Neuronal stem cell (in vitro differentiated cells): ENCODE data around the gene JMJD4.

Source experiments
- DNase-seq: peaks from one replicate; pipeline ENCODE4 v3.0.0-alpha.2; 2013; ENCODE audit warnings: low spot score
- H2AFZ ChIP-seq: one replicate; pipeline ENCODE4 v1.6.1; 2013; ENCODE audit warnings: mild to moderate bottlenecking, low read length, inconsistent platforms
- H2AK5ac ChIP-seq: 2 replicates; pipeline ENCODE4 v1.6.1; 2013; ENCODE audit warnings: low read depth, mild to moderate bottlenecking, inconsistent platforms, low read length, moderate library complexity, mixed read lengths
- H2BK120ac ChIP-seq: 2 replicates; pipeline ENCODE4 v1.6.1; 2013; ENCODE audit warnings: low read depth, mild to moderate bottlenecking, inconsistent platforms, low read length, moderate library complexity, mixed read lengths
- H2BK12ac ChIP-seq: one replicate; pipeline ENCODE4 v1.6.1; 2013; ENCODE audit warnings: low read length, inconsistent platforms
- H2BK15ac ChIP-seq: 2 replicates; pipeline ENCODE4 v1.6.1; 2013; ENCODE audit warnings: mild to moderate bottlenecking, low read length, inconsistent platforms, mixed read lengths
- H2BK5ac ChIP-seq: one replicate; pipeline ENCODE4 v1.6.1; 2013; ENCODE audit warnings: inconsistent platforms, mild to moderate bottlenecking, low read length, moderate library complexity
- H3K14ac ChIP-seq: one replicate; pipeline ENCODE4 v1.6.1; 2013; ENCODE audit warnings: low read length, inconsistent platforms
- H3K18ac ChIP-seq: 2 replicates; pipeline ENCODE4 v1.6.1; 2013; ENCODE audit warnings: low read length, inconsistent platforms
- H3K23ac ChIP-seq: 2 replicates; pipeline ENCODE4 v1.6.1; 2013; ENCODE audit warnings: low read depth, mild to moderate bottlenecking, mixed read lengths, low read length, inconsistent platforms; ENCODE audit not compliant: poor library complexity
- H3K27ac ChIP-seq: replicated peaks from 3 replicates; pipeline ENCODE4 v1.5.1; 2013; ENCODE audit warnings: low read length, inconsistent platforms
- H3K27me3 ChIP-seq, 3 experiments: 2 replicates each; pipeline ENCODE4 v1.6.1; 2013; ENCODE audit warnings: low read length in 3 of 3, mild to moderate bottlenecking in 2 of 3, inconsistent platforms in 1 of 3, low read depth in 1 of 3, mixed read lengths in 1 of 3, moderate library complexity in 1 of 3; ENCODE audit not compliant: control insufficient read depth in 3 of 3, insufficient read depth in 3 of 3
- H3K36me3 ChIP-seq, 2 donors: replicated peaks in 1 of 2; 2 replicates each; pipeline ENCODE4 v1.6.1; 2013; ENCODE audit warnings: low read length in 2 of 2; ENCODE audit not compliant: control insufficient read depth in 2 of 2, insufficient read depth in 2 of 2
- H3K4ac ChIP-seq: 2 replicates; pipeline ENCODE4 v1.6.1; 2013; ENCODE audit warnings: inconsistent platforms, mild to moderate bottlenecking, low read length, moderate library complexity
- H3K4me1 ChIP-seq, 2 donors: 1 replicate in 1 of 2; 2 replicates in 1 of 2; pipeline ENCODE4 v1.6.1; 2013; ENCODE audit warnings: low read length in 2 of 2, low read depth in 1 of 2; ENCODE audit not compliant: control insufficient read depth in 2 of 2, insufficient read depth in 1 of 2
- H3K4me2 ChIP-seq: one replicate; pipeline ENCODE4 v1.6.1; 2013; ENCODE audit warnings: mild to moderate bottlenecking, low read length, inconsistent platforms; ENCODE audit not compliant: insufficient read depth, poor library complexity, severe bottlenecking
- H3K4me3 ChIP-seq, 2 donors: 2 replicates each; pipeline ENCODE4 v1.5.1; 2013; ENCODE audit warnings: low read length in 2 of 2, mild to moderate bottlenecking in 2 of 2, inconsistent platforms in 1 of 2, moderate library complexity in 1 of 2
- H3K79me1 ChIP-seq: one replicate; pipeline ENCODE4 v1.6.1; 2013; ENCODE audit warnings: low read depth, mild to moderate bottlenecking, inconsistent platforms, low read length, moderate library complexity
- H3K9ac ChIP-seq: one replicate; pipeline ENCODE4 v1.6.1; 2013; ENCODE audit warnings: mild to moderate bottlenecking, low read depth, low read length, inconsistent platforms; ENCODE audit not compliant: poor library complexity
- H3K9me3 ChIP-seq, 2 donors: replicated peaks in 1 of 2; 2 replicates each; pipeline versions ENCODE3 to v1.6.1; 2013; ENCODE audit warnings: low read length in 2 of 2, mild to moderate bottlenecking in 2 of 2, inconsistent platforms in 1 of 2, low read depth in 1 of 2, mixed read lengths in 1 of 2, moderate library complexity in 1 of 2; ENCODE audit not compliant: control insufficient read depth in 2 of 2, insufficient read depth in 1 of 2
- H4K8ac ChIP-seq: one replicate; pipeline ENCODE4 v1.6.1; 2013; ENCODE audit warnings: low read depth, mild to moderate bottlenecking, inconsistent platforms, low read length, moderate library complexity
- H4K91ac ChIP-seq: one replicate; pipeline ENCODE4 v1.6.1; 2013; ENCODE audit warnings: low read length, low read depth, mild to moderate bottlenecking, inconsistent platforms; ENCODE audit not compliant: poor library complexity
- WGBS, 2 donors: extraction: QIAGEN DNeasy Blood & Tissue Kit; methylation state at CpG; one replicate each; pipeline ENCODE4 v1.1.7; 2013; ENCODE audit warnings: missing lambda C conversion rate in 2 of 2, mixed read lengths in 1 of 2; ENCODE audit not compliant: insufficient read length in 2 of 2, insufficient replicate concordance in 1 of 2; ENCODE audit errors: extremely low coverage in 2 of 2; 5-methylcytosine and 5-hydroxymethylcytosine counted together

JMJD4 gene

GRCh38 chr1:227771326-227771725 lies 36.2 kb upstream of the JMJD4 start:
- Histone ChIP-seq H2BK12ac (no peak overlapping the region), H3K4ac (no peak overlapping the region), H3K36me3 (peaks cover 35 to 78% of the 10 kb centered on the region in 2 donors), H2BK5ac (no peak overlapping the region), H3K18ac (no peak overlapping the region), H3K9me3 (peaks cover 0 to 4% of the 10 kb centered on the region in 2 donors), H3K27me3 (no peaks in the 10 kb centered on the region), H2AK5ac (no peak overlapping the region), H3K23ac (no peak overlapping the region), H3K4me3 (no peak overlapping the region), H3K79me1 (no peaks in the 10 kb centered on the region), H2BK120ac (no peak overlapping the region), H4K91ac (no peak overlapping the region), H3K27ac (no peak overlapping the region), H2AFZ (no peak overlapping the region), H3K14ac (no peak overlapping the region), H4K8ac (no peak overlapping the region), H3K4me1 (peaks cover 3 to 7% of the 10 kb centered on the region in 2 donors), H3K4me2 (no peak overlapping the region), H2BK15ac (no peak overlapping the region), H3K9ac (peak overlapping the region; percentile 34)
- no CpG with 5 or more reads among the region's 8 CpGs for WGBS, 2 donors
- DNase-seq, result no peak

DNA sequence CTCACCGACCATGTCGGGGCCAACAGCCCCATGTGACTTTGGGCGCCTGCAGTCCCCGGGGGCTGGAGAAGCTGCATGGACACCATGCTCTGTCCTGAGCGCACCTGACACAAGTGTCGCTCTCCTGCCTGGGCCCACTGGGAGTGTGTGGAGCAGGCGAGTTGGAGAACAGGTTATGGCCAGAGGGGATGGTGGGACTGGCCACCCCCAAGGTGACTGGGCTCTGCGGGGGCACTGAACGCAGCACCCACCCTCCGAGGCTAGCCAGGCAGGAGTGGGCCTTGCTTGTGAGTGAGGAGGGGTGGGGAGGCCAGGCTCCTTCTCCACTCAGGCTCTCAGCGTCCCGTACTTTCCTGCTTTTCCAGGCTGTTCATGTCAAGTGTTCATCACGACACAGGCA lies 35.7 kb upstream of the JMJD4 start:
- Histone ChIP-seq H3K14ac (no peak overlapping the region), H2AFZ (no peak overlapping the region), H4K8ac (no peak overlapping the region), H3K4ac (no peak overlapping the region), H2BK12ac (no peak overlapping the region), H3K4me1 (peaks cover 0 to 2% of the 10 kb centered on the region in 2 donors), H3K36me3 (peaks cover 34 to 80% of the 10 kb centered on the region in 2 donors), H3K9me3 (peaks cover 0 to 4% of the 10 kb centered on the region in 2 donors), H3K23ac (no peak overlapping the region), H3K18ac (no peak overlapping the region), H4K91ac (no peak overlapping the region), H3K9ac (no peak overlapping the region), H3K4me3 (no peak overlapping the region), H3K4me2 (no peak overlapping the region), H2BK5ac (no peak overlapping the region), H2BK15ac (no peak overlapping the region), H2BK120ac (no peak overlapping the region), H3K27me3 (no peaks in the 10 kb centered on the region), H3K79me1 (no peaks in the 10 kb centered on the region), H2AK5ac (no peak overlapping the region), H3K27ac (no peak overlapping the region)
- no peak for DNase-seq
- no CpG with 5 or more reads among the region's 13 CpGs for WGBS, 2 donors

DNA sequence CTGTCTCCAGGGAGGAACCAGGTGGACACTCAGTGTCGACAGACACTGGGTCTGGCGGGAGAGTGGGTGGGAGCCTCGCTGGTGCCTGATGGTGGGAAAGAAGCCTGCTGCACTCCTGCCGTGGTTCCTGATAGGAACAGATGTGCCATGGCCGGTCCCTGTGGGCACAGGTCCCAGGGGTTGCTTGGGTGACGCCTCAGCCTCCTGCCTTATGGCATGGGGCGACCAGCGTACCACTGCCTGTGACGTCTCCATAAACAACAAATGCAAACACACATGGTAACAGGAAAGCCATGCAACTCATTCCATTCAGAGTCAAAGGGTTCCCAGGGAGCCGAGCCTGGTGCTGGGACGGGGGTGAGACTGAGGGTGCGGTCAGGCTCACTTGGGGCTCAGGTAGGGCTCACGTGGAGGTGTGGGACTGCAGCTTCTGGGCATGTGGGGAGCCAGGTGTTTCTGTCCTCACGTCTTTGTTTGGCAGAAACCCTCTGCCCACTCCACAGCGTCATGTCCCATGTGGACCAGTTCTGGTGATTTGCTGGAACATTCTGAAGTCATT lies 34.9 kb upstream of the JMJD4 start:
- H4K8ac ChIP-seq, result no peak overlapping the region
- H3K18ac ChIP-seq, result no peak overlapping the region
- H3K9ac ChIP-seq, result peak overlapping the region; percentile 63
- no peak overlapping the region for H3K4me2 ChIP-seq
- no peak overlapping the region for H2BK5ac ChIP-seq
- no peak overlapping the region for H3K23ac ChIP-seq
- no peak overlapping the region for H2BK12ac ChIP-seq
- H3K4ac ChIP-seq, result no peak overlapping the region
- H3K9me3 ChIP-seq, result peaks cover 0 to 4% of the 10 kb centered on the region in 2 donors
- H3K27me3 ChIP-seq, result no peaks in the 10 kb centered on the region
- DNase-seq, result no peak
- no peaks in the 10 kb centered on the region for H3K4me1 ChIP-seq
- no CpG with 5 or more reads among the region's 15 CpGs for WGBS, 2 donors
- no peak overlapping the region for H3K14ac ChIP-seq
- no peak overlapping the region for H2AK5ac ChIP-seq
- no peak overlapping the region for H4K91ac ChIP-seq
- H3K79me1 ChIP-seq, result no peaks in the 10 kb centered on the region
- no peak overlapping the region for H2AFZ ChIP-seq
- H2BK120ac ChIP-seq, result no peak overlapping the region
- H3K36me3 ChIP-seq, result peaks cover 38 to 76% of the 10 kb centered on the region in 2 donors
- no peak overlapping the region for H3K4me3 ChIP-seq
- no peak overlapping the region for H3K27ac ChIP-seq
- H2BK15ac ChIP-seq, result no peak overlapping the region

GRCh38 chr1:227769047-227769935 lies 34.2 kb upstream of the JMJD4 start:
- Histone ChIP-seq H3K18ac (no peak overlapping the region), H2AK5ac (no peak overlapping the region), H3K79me1 (no peaks in the 10 kb centered on the region), H2BK12ac (no peak overlapping the region), H2BK15ac (no peak overlapping the region), H3K27me3 (no peaks in the 10 kb centered on the region), H3K4me2 (no peak overlapping the region), H4K8ac (no peak overlapping the region), H3K4me3 (no peak overlapping the region), H3K36me3 (peaks cover 40 to 72% of the 10 kb centered on the region in 2 donors), H2AFZ (no peak overlapping the region), H3K14ac (no peak overlapping the region), H2BK5ac (no peak overlapping the region), H3K23ac (no peak overlapping the region), H4K91ac (no peak overlapping the region), H3K27ac (no peak overlapping the region), H3K4ac (no peak overlapping the region), H3K9me3 (peaks cover 0 to 4% of the 10 kb centered on the region in 2 donors), H3K9ac (peak overlapping the region; percentile 63), H2BK120ac (no peak overlapping the region), H3K4me1 (no peaks in the 10 kb centered on the region)
- whole genome bisulfite sequencing, 2 donors, result no CpG with 5 or more reads among the region's 20 CpGs
- DNase-seq, result no peak
